HepG2 (cell line): Measurements from ENCODE around the gene SLBP. TPM values are rescaled to one million over a fixed set of nuclear protein-coding genes. Genes with fewer than 3 reads are reported as not detected.

ENCODE experiments used
- ATF7-NPFF ChIP-seq: sonication (generic); formaldehyde crosslinking; IDR thresholded peaks from 2 replicates; pipeline ENCODE4 v1.8.1; 2023; ENCODE audit warnings: mild to moderate bottlenecking, low read depth, missing genetic modification reagents, moderate library complexity
- CSRNP2 ChIP-seq: sonication (generic); formaldehyde crosslinking; conservative IDR thresholded peaks from 2 replicates; pipeline ENCODE4 v1.8.0; 2022; ENCODE audit warnings: low read depth, missing genetic modification reagents
- EEA1 ChIP-seq: sonication (generic); formaldehyde crosslinking; IDR thresholded peaks from 2 replicates; pipeline ENCODE4 v1.5.1; 2020; ENCODE audit warnings: mild to moderate bottlenecking, missing genetic modification reagents, borderline replicate concordance
- HOXA3 ChIP-seq: sonication (generic); formaldehyde crosslinking; IDR thresholded peaks from 2 replicates; pipeline ENCODE4 v1.5.0; 2020; ENCODE audit warnings: missing genetic modification reagents
- KDM1A ChIP-seq: IDR thresholded peaks from 2 replicates; pipeline ENCODE4 v1.6.1; 2016; ENCODE audit warnings: missing compliant biosample characterization
- LRRFIP1 ChIP-seq: sonication (generic); formaldehyde crosslinking; conservative IDR thresholded peaks from 2 replicates; pipeline ENCODE4 v1.4.0; 2020; ENCODE audit warnings: missing genetic modification reagents
- SCMH1 ChIP-seq: sonication (generic); formaldehyde crosslinking; IDR thresholded peaks from 2 replicates; pipeline ENCODE4 v1.9.0; 2021; ENCODE audit warnings: missing genetic modification reagents, mild to moderate bottlenecking, borderline replicate concordance
- UBTF ChIP-seq: sonication (generic); formaldehyde crosslinking; IDR thresholded peaks from 2 replicates; pipeline ENCODE4 v1.4.0; 2020; ENCODE audit warnings: mild to moderate bottlenecking, missing genetic modification reagents
- ZNF292 ChIP-seq: sonication (generic); formaldehyde crosslinking; IDR thresholded peaks from 2 replicates; pipeline ENCODE4 v1.8.1; 2022; ENCODE audit warnings: mild to moderate bottlenecking, low read depth, missing genetic modification reagents, borderline replicate concordance
- ZNF331 ChIP-seq: sonication (generic); formaldehyde crosslinking; IDR thresholded peaks from 2 replicates; pipeline ENCODE4 v1.4.0; 2020; ENCODE audit warnings: missing genetic modification reagents
- ZNF567 ChIP-seq: sonication (generic); formaldehyde crosslinking; IDR thresholded peaks from 2 replicates; pipeline ENCODE4 v1.8.1; 2023; ENCODE audit warnings: mild to moderate bottlenecking, missing genetic modification reagents, borderline replicate concordance
- ZNF576 ChIP-seq: sonication (generic); formaldehyde crosslinking; IDR thresholded peaks from 2 replicates; pipeline ENCODE4 v1.4.0; 2020; ENCODE audit warnings: mild to moderate bottlenecking, missing genetic modification reagents
- ZNF687 ChIP-seq: sonication (generic); formaldehyde crosslinking; IDR thresholded peaks from 2 replicates; pipeline ENCODE4 v1.5.1; 2020; ENCODE audit warnings: mild to moderate bottlenecking, missing genetic modification reagents, moderate library complexity
- ZNF850 ChIP-seq: sonication (generic); formaldehyde crosslinking; conservative IDR thresholded peaks from 2 replicates; pipeline ENCODE4 v1.9.0; 2021; ENCODE audit warnings: mild to moderate bottlenecking, missing genetic modification reagents
- polyA plus RNA-seq, 8 experiments: library from polyadenylated mRNA; depleted of rRNA in 3 of 8; stranded (reverse) in 7 of 8; unstranded in 1 of 8; fragments of >200 nt; fragmentation: Illumina TruSeq in 4 of 8; extraction: Trizol in 4 of 8; gene quantifications; 2 replicates each; pipeline versions ENCODE4 v1.2.1 to v1.2.3, GENCODE V29; 2011 to 2016; ENCODE audit warnings: low read depth in 4 of 8, missing spikeins in 1 of 8, mixed read lengths in 1 of 8; ENCODE audit not compliant: insufficient read depth in 1 of 8
- total RNA-seq, 5 experiments: library from RNA; depleted of rRNA; stranded (reverse); fragments of >200 nt; fragmentation: Illumina TruSeq; extraction: Trizol; gene quantifications; 2 replicates each; pipeline ENCODE4 v1.2.3, GENCODE V29; 2016; ENCODE audit warnings: low read depth in 1 of 5

The SLBP gene
- total and polyA plus RNA-seq, 2 of the 13 experiments (the other 11 are each of a cell fraction or from before 2014, with no cell fraction given): 43.9 to 104 TPM

- no peak for TF ChIP-seq LRRFIP1 (CRISPR knock-in tag)
- TF ChIP-seq ZNF567 (CRISPR knock-in tag): peak; percentile 84
- 0 out of 2 replicates have a peak, but pooled peaks have one; percentile 33 for TF ChIP-seq HOXA3
- TF ChIP-seq ATF7-NPFF (CRISPR knock-in tag): peak; percentile 69; the same call in 1 of the 2 replicates
- peak; percentile 68; the same call in 1 of the 2 replicates for TF ChIP-seq ZNF576
- TF ChIP-seq KDM1A (CRISPR knock-in tag): no peak
- TF ChIP-seq ZNF850 (CRISPR knock-in tag): no peak
- no peak for TF ChIP-seq ZNF331
- no peak for TF ChIP-seq SCMH1 (CRISPR knock-in tag)
- TF ChIP-seq EEA1 (CRISPR knock-in tag): no peak
- TF ChIP-seq ZNF292 (CRISPR knock-in tag): no peak
- peak; percentile 69; the same call in 1 of the 2 replicates for TF ChIP-seq CSRNP2
- peak; percentile 95 for TF ChIP-seq ZNF687
- TF ChIP-seq UBTF (CRISPR knock-in tag): peak; percentile 87
Observed at GRCh38 chr4:1720163-1720983, 8.3 kb upstream of the SLBP start (continued).
